Caco-2 (cell line): ENCODE results near the gene HLA-DQB2. TPM values are rescaled to one million over a fixed set of nuclear protein-coding genes. Genes with fewer than 3 reads are reported as not detected.

ENCODE experiments used
- BruUV-seq: library from RNA; stranded (reverse); fragments of 400-500 nt; replicated peaks from 2 replicates; lab custom pipeline; 2021; lab: Mats Ljungman, UMichigan
- CTCF ChIA-PET: fragments of 300-600 bp; sonication (Branson Sonifier 250); formaldehyde crosslinking; loops from one replicate; lab custom pipeline; 2022; ENCODE audit warnings: antibody characterized with exemption; lab: Charles Lee
- POLR2A ChIA-PET: fragments of 300-600 bp; sonication (Branson Sonifier 250); formaldehyde crosslinking; loops from one replicate; lab custom pipeline; 2022; ENCODE audit warnings: antibody characterized with exemption; lab: Charles Lee
- DNase-seq, 2 experiments: peaks; one replicate each; pipeline versions ENCODE4 v3.0.0 to v3.0.0-alpha.2; 2020 to 2022
- H3K27me3 ChIP-seq: replicated peaks from 2 replicates; pipeline ENCODE4 v1.6.0; 2011; ENCODE audit warnings: low read length; ENCODE audit not compliant: control insufficient read depth, insufficient read depth
- H3K36me3 ChIP-seq: 2 replicates; pipeline ENCODE4 v1.5.1; 2011; ENCODE audit warnings: low read length; ENCODE audit not compliant: control insufficient read depth, insufficient read depth
- H3K4me1 ChIP-seq: fragments of 250-450 bp; sonication (Bioruptor Pico); 2 replicates; pipeline ENCODE4 v1.5.1; 2020; ENCODE audit warnings: mild to moderate bottlenecking
- H3K4me3 ChIP-seq: 2 replicates; pipeline ENCODE4 v1.5.1; 2011; ENCODE audit warnings: low read depth, mild to moderate bottlenecking, control low read depth, low read length
- H3K9me3 ChIP-seq: fragments of 250-450 bp; sonication (Bioruptor Pico); 2 replicates; pipeline ENCODE4 v1.5.1; 2020; ENCODE audit warnings: mild to moderate bottlenecking, moderate library complexity
- H3K27ac Mint-ChIP-seq: one replicate; pipeline ENCODE4 v1.8.0; 2022; ENCODE audit warnings: mixed read lengths; ENCODE audit not compliant: unreplicated experiment
- H3K27me3 Mint-ChIP-seq: one replicate; pipeline ENCODE4 v1.8.0; 2022; ENCODE audit warnings: mixed read lengths; ENCODE audit not compliant: insufficient read depth, unreplicated experiment
- H3K36me3 Mint-ChIP-seq: one replicate; pipeline ENCODE4 v1.8.0; 2022; ENCODE audit warnings: mild to moderate bottlenecking, mixed read lengths; ENCODE audit not compliant: insufficient read depth, unreplicated experiment
- H3K4me1 Mint-ChIP-seq: one replicate; pipeline ENCODE4 v1.8.0; 2022; ENCODE audit warnings: low read depth, mixed read lengths; ENCODE audit not compliant: unreplicated experiment
- H3K4me3 Mint-ChIP-seq: one replicate; pipeline ENCODE4 v1.8.0; 2022; ENCODE audit warnings: mild to moderate bottlenecking, moderate library complexity, mixed read lengths; ENCODE audit not compliant: unreplicated experiment
- H3K9me3 Mint-ChIP-seq: one replicate; pipeline ENCODE4 v1.8.0; 2022; ENCODE audit warnings: mixed read lengths; ENCODE audit not compliant: unreplicated experiment
- intact Hi-C: fragments of 100-400 bp; cut with micrococcal nuclease; formaldehyde crosslinking; loops from one replicate; pipeline ENCODE4 v1.10.0; 2022; ENCODE audit not compliant: unreplicated experiment
- total RNA-seq: library from RNA; stranded (reverse); gene quantifications from 2 replicates; pipeline ENCODE4 v1.2.3, GENCODE V29; 2022
- TF ChIP-seq, protein P1 (sequence below), 2 experiments: fragments of 200-600 bp in 1 of 2; IDR thresholded peaks; 1 replicate in 1 of 2; 2 replicates in 1 of 2; pipeline versions ENCODE4 v1.5.1 to v1.8.0; 2011 to 2022; ENCODE audit warnings: antibody characterized with exemption in 1 of 2, control low read depth in 1 of 2, inconsistent platforms in 1 of 2, low read depth in 1 of 2, low read length in 1 of 2, mild to moderate bottlenecking in 1 of 2, moderate library complexity in 1 of 2; ENCODE audit not compliant: insufficient read depth in 1 of 2, severe bottlenecking in 1 of 2, unreplicated experiment in 1 of 2

HLA-DQB2 gene
- total RNA-seq, 1 experiment from 2014 or later: not detected

DNA sequence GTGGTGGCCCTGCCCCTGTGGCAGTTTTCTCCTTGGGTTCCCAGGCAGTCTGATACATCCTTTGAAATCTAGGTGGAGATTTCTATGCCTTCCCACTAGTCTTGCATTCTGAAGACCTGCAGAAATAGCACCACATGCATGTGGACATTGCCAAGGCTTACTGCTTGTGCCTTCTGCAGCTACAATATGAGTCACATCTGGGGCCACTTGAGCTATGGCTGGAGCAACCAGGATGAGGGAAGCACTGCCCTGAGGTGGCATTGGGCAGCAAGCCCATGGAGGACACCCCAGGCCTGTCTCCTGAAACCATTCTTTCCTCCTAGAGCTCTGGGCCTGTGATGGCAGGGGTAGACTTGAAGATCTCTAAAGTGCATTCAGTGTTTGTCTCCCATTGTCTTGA lies 15.7 kb upstream of the HLA-DQB2 start:
- Histone ChIP-seq H3K4me3 (no peak overlapping the region), H3K36me3 (no peaks in the 10 kb centered on the region), H3K9me3 (no peaks in the 10 kb centered on the region), H3K27me3 (no peaks in the 10 kb centered on the region; the same call in 1 of the 2 replicates), H3K4me1 (no peaks in the 10 kb centered on the region)
- intact Hi-C loops: no loop called here
- TF ChIP-seq, protein P1, sequence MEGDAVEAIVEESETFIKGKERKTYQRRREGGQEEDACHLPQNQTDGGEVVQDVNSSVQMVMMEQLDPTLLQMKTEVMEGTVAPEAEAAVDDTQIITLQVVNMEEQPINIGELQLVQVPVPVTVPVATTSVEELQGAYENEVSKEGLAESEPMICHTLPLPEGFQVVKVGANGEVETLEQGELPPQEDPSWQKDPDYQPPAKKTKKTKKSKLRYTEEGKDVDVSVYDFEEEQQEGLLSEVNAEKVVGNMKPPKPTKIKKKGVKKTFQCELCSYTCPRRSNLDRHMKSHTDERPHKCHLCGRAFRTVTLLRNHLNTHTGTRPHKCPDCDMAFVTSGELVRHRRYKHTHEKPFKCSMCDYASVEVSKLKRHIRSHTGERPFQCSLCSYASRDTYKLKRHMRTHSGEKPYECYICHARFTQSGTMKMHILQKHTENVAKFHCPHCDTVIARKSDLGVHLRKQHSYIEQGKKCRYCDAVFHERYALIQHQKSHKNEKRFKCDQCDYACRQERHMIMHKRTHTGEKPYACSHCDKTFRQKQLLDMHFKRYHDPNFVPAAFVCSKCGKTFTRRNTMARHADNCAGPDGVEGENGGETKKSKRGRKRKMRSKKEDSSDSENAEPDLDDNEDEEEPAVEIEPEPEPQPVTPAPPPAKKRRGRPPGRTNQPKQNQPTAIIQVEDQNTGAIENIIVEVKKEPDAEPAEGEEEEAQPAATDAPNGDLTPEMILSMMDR (IDR thresholded peaks at IDR 0.05; ENCODE audit: insufficient read depth in 1 of 2, low read depth in 1 of 2, low read length in 1 of 2, severe bottlenecking in 1 of 2, unreplicated experiment in 1 of 2): no peak
- no TSS peak for BruUV-seq
- Mint-ChIP-seq H3K27me3 (peaks cover 12% of the 10 kb centered on the region), H3K36me3 (no peaks in the 10 kb centered on the region), H3K4me1 (no peaks in the 10 kb centered on the region), H3K27ac (no peak overlapping the region), H3K9me3 (no peaks in the 10 kb centered on the region), H3K4me3 (no peak overlapping the region)
- POLR2A ChIA-PET: no interaction called here
- CTCF ChIA-PET: no interaction called here
- no peak for DNase-seq

DNA sequence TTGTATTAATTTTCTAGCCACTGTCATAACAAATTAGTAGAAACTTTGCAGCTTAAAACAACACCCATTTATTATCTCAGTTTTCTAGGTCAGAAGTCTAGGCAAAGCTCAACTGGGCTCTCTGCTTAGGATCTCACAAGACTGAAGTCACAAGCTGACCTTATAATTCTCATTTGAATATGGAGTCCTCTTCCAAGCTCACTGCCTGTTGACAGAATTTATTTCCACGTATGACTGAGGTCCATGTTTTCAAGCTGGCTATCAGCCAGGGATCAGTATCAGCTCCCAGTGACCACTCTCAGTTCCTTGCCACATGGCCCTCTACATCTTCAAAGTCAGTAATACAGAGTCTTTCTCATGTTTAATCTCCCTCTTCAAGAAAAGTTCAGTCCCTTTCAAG lies 11.7 kb upstream of the HLA-DQB2 start:
- TF ChIP-seq, protein P1 (IDR thresholded peaks at IDR 0.05; ENCODE audit: insufficient read depth in 1 of 2, low read depth in 1 of 2, low read length in 1 of 2, severe bottlenecking in 1 of 2, unreplicated experiment in 1 of 2): no peak
- Mint-ChIP-seq H3K9me3 (no peaks in the 10 kb centered on the region), H3K36me3 (no peaks in the 10 kb centered on the region), H3K27ac (no peak overlapping the region), H3K4me1 (peaks cover 6% of the 10 kb centered on the region), H3K27me3 (peaks cover 13% of the 10 kb centered on the region), H3K4me3 (no peak overlapping the region)
- H3K4me3 ChIP-seq: no peak overlapping the region
- POLR2A ChIA-PET: no interaction called here
- CTCF ChIA-PET: no interaction called here
- H3K4me1 ChIP-seq: peaks cover 5% of the 10 kb centered on the region; the same call in 1 of the 2 replicates
- no peaks in the 10 kb centered on the region for H3K36me3 ChIP-seq
- DNase-seq: no peak
- H3K27me3 ChIP-seq: no peaks in the 10 kb centered on the region; the same call in 1 of the 2 replicates
- intact Hi-C loops: no loop called here
- BruUV-seq: no TSS peak
- no peaks in the 10 kb centered on the region for H3K9me3 ChIP-seq

DNA sequence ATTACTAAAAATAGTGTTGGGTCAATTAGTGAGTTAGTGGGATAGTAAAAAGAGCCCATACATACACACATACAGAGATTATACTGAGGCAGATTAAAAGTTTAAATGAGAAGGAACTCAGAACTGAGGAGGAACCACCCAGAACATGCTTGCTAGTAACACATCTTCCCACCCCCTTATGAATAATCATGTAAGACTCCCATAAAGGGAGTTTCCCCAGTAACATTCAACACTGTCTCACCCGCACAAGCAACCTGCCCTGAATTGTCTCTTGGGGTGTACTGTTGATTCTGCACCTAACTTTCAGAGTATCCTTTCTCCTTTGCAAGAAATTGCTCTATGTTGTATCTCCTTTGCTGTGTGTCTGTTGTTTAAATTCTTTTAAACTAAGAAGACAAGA lies 11.1 kb upstream of the HLA-DQB2 start:
- Mint-ChIP-seq H3K9me3 (no peaks in the 10 kb centered on the region), H3K27me3 (peaks cover 13% of the 10 kb centered on the region), H3K36me3 (no peaks in the 10 kb centered on the region), H3K4me1 (peaks cover 6% of the 10 kb centered on the region), H3K27ac (no peak overlapping the region), H3K4me3 (no peak overlapping the region)
- Histone ChIP-seq H3K9me3 (no peaks in the 10 kb centered on the region), H3K27me3 (no peaks in the 10 kb centered on the region; the same call in 1 of the 2 replicates), H3K4me3 (no peak overlapping the region), H3K4me1 (peaks cover 5% of the 10 kb centered on the region; the same call in 1 of the 2 replicates), H3K36me3 (no peaks in the 10 kb centered on the region)
- intact Hi-C loops: no loop called here
- ChIA-PET POLR2A (no interaction called here), CTCF (no interaction called here)
- BruUV-seq: no TSS peak
- no peak for DNase-seq
- TF ChIP-seq, protein P1 (IDR thresholded peaks at IDR 0.05; ENCODE audit: insufficient read depth in 1 of 2, low read depth in 1 of 2, low read length in 1 of 2, severe bottlenecking in 1 of 2, unreplicated experiment in 1 of 2): no peak
